RWPE2 (cell line): ENCODE results near the gene NAALADL2.

Source experiments
- ATAC-seq: fragments of 200-7000 bp; cut with Tn5 transposase; 3 replicates; pipeline ENCODE4 v1.9.1; 2021; ENCODE audit warnings: low read depth
- DNase-seq: peaks from one replicate; pipeline ENCODE4 v3.0.0-alpha.2; 2020; ENCODE audit warnings: low spot score
- H3K27ac ChIP-seq: fragments of 450-650 bp; 2 replicates; pipeline ENCODE4 v1.5.1; 2017; ENCODE audit warnings: mild to moderate bottlenecking; ENCODE audit not compliant: poor library complexity, severe bottlenecking
- H3K27me3 ChIP-seq: fragments of 250-450 bp; sonication (Bioruptor Pico); 2 replicates; pipeline ENCODE4 v1.5.1; 2021; ENCODE audit warnings: mild to moderate bottlenecking, moderate library complexity; ENCODE audit not compliant: insufficient read depth, poor library complexity, severe bottlenecking
- H3K36me3 ChIP-seq: fragments of 250-450 bp; sonication (Bioruptor Pico); 2 replicates; pipeline ENCODE4 v1.5.1; 2020; ENCODE audit warnings: low read depth, mild to moderate bottlenecking, moderate library complexity
- H3K4me1 ChIP-seq: fragments of 250-450 bp; sonication (Bioruptor Pico); 2 replicates; pipeline ENCODE4 v1.5.1; 2021; ENCODE audit warnings: mild to moderate bottlenecking, moderate library complexity; ENCODE audit not compliant: insufficient read depth, poor library complexity, severe bottlenecking
- H3K4me3 ChIP-seq: fragments of 250-450 bp; sonication (Bioruptor Pico); 2 replicates; pipeline ENCODE4 v1.5.1; 2021; ENCODE audit warnings: mild to moderate bottlenecking, moderate library complexity; ENCODE audit not compliant: severe bottlenecking
- H3K9me3 ChIP-seq: fragments of 250-450 bp; sonication (Bioruptor Pico); 2 replicates; pipeline ENCODE4 v1.5.1; 2021; ENCODE audit warnings: mild to moderate bottlenecking, moderate library complexity; ENCODE audit not compliant: severe bottlenecking
- CTCF ChIP-seq: fragments of 450-650 bp; IDR thresholded peaks from one replicate; pipeline ENCODE4 v1.5.1; 2017; ENCODE audit warnings: mild to moderate bottlenecking, moderate library complexity; ENCODE audit not compliant: poor library complexity, severe bottlenecking

The NAALADL2 gene

GRCh38 chr3:174883881-174884675, 24.9 kb downstream of the NAALADL2 start:
- no peaks in the 10 kb centered on the region for H3K4me1 ChIP-seq
- no peak overlapping the region for H3K4me3 ChIP-seq
- TF ChIP-seq CTCF, result no peak
- DNase-seq, result no peak
- H3K27ac ChIP-seq, result no peak overlapping the region
- ATAC-seq, result no peak
- no peaks in the 10 kb centered on the region for H3K27me3 ChIP-seq
- no peaks in the 10 kb centered on the region for H3K9me3 ChIP-seq
- H3K36me3 ChIP-seq, result no peaks in the 10 kb centered on the region

- TF ChIP-seq CTCF, result no peak
- ATAC-seq, result no peak
- Histone ChIP-seq H3K4me1 (no peaks in the 10 kb centered on the region), H3K27me3 (no peaks in the 10 kb centered on the region), H3K36me3 (no peaks in the 10 kb centered on the region), H3K27ac (no peak overlapping the region), H3K9me3 (no peaks in the 10 kb centered on the region), H3K4me3 (no peak overlapping the region)
- no peak for DNase-seq
Observed at GRCh38 chr3:174884776-174885568, 25.8 kb downstream of the NAALADL2 start.

GRCh38 chr3:174891524-174892203, 32.5 kb downstream of the NAALADL2 start:
- Histone ChIP-seq H3K9me3 (no peaks in the 10 kb centered on the region), H3K27me3 (no peaks in the 10 kb centered on the region), H3K4me1 (no peaks in the 10 kb centered on the region), H3K36me3 (no peaks in the 10 kb centered on the region), H3K27ac (no peak overlapping the region), H3K4me3 (no peak overlapping the region)
- ATAC-seq (no peak), DNase-seq (no peak)
- TF ChIP-seq CTCF, result no peak

GRCh38 chr3:174907027-174907426, 47.9 kb downstream of the NAALADL2 start:
- no peak for DNase-seq
- no peaks in the 10 kb centered on the region for H3K9me3 ChIP-seq
- H3K4me1 ChIP-seq, result no peaks in the 10 kb centered on the region
- TF ChIP-seq CTCF, result no peak
- no peaks in the 10 kb centered on the region for H3K36me3 ChIP-seq
- H3K27ac ChIP-seq, result no peak overlapping the region
- no peak for ATAC-seq
- H3K4me3 ChIP-seq, result no peak overlapping the region
- no peaks in the 10 kb centered on the region for H3K27me3 ChIP-seq
